ENCODE measurements around the gene ASB13. TPM values are rescaled to one million over a fixed set of nuclear protein-coding genes. Genes with fewer than 3 reads are reported as not detected.

The ASB13 gene
- total RNA-seq: 12.7 and 16.6 TPM in 2 replicates

- no peak for DNase-seq (ENCODE audit: low read depth)
Measured at GRCh38 chr10:5666008-5666840, at the start of gene ASB13. ASB13 (minus strand) TSS chr10:5666595; CDS start chr10:5666551, 44 bp downstream.

DNA sequence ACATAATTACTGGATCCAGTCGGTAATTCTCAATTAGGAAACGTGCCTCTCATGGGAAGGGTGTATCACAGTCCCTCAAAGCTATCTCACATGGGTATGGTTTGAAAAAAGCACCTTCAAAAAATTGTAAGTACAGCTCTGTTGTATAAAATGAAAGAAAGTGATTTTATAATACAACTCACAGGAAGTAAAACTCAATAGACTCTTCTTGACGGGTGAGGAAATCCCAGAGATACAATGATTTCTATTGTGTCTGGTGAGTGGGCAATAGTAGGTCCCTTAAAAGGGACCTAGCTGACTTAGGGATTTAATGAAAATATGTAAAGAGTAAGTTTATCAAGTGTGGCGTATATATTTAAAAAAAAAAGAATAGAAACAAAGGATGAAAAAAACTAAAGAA is 45.2 kb upstream of the ASB13 start:
- no peak for DNase-seq (ENCODE audit: low read depth)

- DNase-seq (ENCODE audit: low read depth): no peak
Measured at GRCh38 chr10:5710859-5711258, 44.5 kb upstream of the ASB13 start.

- DNase-seq (ENCODE audit: low read depth): no peak
Measured at GRCh38 chr10:5709865-5710264, 43.5 kb upstream of the ASB13 start.

DNA sequence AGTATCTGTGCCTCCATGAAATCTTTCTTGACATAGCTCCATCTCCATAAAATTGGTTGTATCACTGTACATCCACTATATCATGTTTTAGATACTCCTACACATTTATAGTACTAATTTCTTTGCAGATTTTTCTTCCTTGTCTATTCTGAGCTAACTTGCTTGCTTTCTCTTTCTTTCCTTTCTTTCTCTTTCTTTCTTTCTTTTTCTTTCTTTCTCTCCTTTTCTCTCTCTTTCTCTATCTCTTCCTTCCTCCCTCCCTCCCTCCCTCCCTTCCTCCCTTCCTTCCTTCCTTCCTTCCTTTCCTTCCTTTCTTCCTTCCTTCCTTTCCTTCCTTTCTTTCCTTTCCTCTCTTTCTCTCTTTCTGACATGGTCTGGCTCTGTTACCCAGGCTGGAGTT is 42.0 kb upstream of the ASB13 start:
- no peak for DNase-seq (ENCODE audit: low read depth)

DNA sequence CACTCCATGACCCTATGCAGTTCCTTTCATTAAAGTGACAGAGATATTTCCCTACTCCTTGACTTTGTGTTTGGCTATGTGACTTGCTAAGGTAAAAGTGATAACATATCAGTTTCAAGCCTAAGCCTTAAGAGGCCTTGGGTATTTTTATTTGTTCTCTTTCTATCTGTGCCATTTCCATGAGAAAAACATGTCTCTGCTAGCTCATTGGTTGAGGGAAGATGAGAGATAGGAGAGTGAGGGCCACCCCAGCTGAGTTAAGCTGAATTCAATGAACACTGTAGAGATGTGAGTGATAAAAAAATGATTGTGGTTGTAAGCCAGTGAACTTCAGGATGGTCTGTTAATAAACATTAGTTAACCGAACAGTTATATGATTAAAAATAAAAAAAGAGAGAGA is 31.7 kb upstream of the ASB13 start:
- no peak for DNase-seq (ENCODE audit: low read depth)

DNA sequence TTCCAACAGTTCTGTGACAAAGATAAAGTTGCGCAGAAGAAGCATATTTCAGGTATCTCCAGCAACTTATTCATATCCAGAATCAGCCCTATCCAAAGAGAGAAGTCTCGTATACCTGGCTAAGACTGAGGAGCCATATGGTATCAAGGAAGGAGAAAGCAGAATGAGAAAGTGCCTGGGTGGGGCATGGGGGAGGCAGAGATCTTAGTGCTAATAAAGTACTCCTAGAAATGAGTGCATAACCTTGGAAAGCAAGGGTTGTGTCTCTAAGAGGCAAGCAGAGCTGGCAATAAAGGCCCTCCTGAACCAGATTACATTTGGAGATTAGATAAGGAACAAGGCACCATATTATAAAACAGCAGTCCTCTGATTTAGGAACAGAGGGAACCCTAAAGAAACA is 30.9 kb upstream of the ASB13 start:
- DNase-seq (ENCODE audit: low read depth): no peak

- no peak for DNase-seq (ENCODE audit: low read depth)
Measured at GRCh38 chr10:5694573-5694972, 28.2 kb upstream of the ASB13 start.

DNA sequence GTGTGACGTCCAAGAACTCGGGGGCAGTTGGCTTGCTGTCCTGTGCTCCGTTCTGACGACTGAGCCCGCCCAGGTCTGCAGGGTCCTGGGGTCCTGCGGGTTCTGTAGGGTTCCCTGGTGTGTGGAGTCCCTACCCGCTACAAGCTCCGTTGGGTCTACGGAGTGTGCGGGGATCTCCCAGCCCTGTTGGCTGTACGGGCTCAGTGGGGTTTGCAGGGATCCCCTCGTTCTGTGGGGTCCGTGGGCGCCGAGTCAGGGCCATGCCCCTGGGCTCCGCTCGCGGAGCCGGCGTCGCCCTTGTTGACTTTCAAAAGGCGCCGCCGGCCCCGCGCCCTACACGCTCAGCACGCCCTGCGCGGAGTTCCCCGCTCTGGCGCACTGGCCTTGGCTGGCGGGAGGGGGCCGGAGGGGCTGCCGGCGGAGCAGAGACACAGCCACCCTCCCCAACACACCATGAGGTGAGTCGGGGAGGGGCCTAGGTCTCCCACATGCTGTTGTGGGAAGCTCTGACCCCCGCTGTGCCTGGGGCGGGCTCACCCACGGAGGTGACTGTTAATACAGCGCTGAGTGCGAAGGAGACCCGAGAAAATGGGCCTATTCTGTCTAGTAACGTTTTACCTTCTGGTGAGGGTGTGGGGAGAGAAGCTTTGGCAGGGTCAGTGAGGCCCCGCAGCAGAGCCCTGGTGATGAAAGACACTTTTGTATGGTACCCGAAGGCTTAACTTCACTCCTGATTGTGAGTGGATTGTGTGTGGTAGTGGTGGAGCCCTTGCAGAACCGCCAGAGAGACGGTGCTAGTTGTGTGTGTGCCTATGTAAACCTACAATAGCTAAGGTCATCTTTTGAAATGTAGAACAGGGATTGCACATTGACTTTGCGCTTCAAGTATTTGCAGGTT is 26.3 kb upstream of the ASB13 start:
- DNase-seq (ENCODE audit: low read depth): peak; percentile 22

- no peak for DNase-seq (ENCODE audit: low read depth)
Measured at GRCh38 chr10:5691786-5692185, 25.4 kb upstream of the ASB13 start.

DNA sequence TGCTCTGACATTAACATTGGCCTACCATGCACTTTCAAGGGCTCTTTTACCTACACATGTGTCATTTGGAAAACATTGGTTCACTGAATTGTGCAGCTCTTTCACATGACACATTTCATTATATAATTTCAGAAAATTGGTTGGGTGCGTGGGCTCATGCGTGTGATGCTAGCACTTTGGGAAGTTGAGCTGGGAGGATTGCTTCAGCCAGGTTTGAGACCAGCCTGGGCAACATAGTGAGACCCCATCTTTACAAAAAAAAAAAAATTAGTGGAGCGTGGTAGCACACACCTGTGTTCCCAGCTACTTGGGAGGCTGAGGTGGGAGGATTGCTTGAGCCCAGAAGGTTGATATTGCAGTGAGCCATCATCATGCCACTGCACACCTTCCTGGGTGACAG is 22.2 kb upstream of the ASB13 start:
- DNase-seq (ENCODE audit: low read depth): no peak

GRCh38 chr10:5685764-5686240 is 19.4 kb upstream of the ASB13 start:
- DNase-seq (ENCODE audit: low read depth): peak; percentile 14

- peak; percentile 64 for DNase-seq (ENCODE audit: low read depth)
Measured at GRCh38 chr10:5684971-5685763, 18.8 kb upstream of the ASB13 start.

- DNase-seq (ENCODE audit: low read depth): peak; percentile 90
Measured at GRCh38 chr10:5684318-5684970, 18.0 kb upstream of the ASB13 start, which contains the start of gene TASOR2. TASOR2 (plus strand) TSS chr10:5684838; CDS start chr10:5720643, 35,805 bp downstream.

- no peak for DNase-seq (ENCODE audit: low read depth)
Measured at GRCh38 chr10:5683065-5683464, 16.7 kb upstream of the ASB13 start.

- DNase-seq (ENCODE audit: low read depth): no peak
Measured at GRCh38 chr10:5681930-5682329, 15.5 kb upstream of the ASB13 start.

DNA sequence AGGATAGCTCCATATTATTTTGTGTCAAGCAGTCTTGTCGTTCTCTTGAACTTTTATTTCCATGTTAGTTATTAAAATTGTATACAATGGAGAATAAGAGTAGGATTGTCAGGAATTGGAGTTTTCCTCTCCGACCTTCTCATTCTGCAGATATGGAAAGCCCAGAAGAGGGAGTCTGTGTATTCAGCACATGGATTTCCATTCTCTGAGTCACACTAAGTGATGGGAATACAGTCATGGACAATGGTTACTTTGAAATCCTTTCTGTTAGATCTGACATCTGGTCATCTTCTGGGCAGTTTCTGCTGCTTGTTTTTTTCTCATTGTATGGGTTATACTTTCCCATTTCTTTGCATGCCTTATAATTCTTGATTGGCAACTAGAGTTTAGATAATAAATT is 13.2 kb upstream of the ASB13 start:
- peak; percentile 41 for DNase-seq (ENCODE audit: low read depth)

GRCh38 chr10:5679037-5679435 is 12.6 kb upstream of the ASB13 start:
- no peak for DNase-seq (ENCODE audit: low read depth)

DNA sequence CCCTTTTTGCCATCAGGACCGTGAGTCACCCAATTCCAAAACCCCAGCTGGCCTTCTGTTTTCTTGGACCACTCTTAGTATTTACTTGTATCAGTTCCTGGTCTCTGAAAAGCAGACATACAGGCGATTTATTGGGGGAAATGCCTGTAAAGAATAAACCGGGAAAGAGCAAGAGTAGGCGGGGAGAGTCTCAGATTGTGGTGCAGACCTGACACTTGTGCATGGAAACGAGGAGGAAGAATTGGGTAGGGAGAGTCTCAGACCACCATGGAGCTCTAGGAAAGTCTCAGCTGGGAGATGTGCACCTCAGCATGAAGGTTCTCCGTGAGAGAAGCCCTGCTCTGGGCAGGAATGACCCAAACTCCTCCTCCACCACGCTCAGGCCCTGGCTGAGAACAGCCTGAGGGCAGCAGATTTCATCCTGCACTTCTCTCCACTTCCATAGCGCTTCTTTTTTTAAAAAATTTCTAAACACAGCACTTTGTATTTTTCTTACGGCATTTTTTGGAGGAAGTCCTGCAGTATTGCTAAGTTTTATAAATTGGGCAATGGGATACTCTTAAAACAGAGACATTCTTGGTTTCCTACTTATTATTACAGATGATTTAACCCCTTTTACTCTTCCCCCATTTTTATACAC is 12.1 kb upstream of the ASB13 start:
- DNase-seq (ENCODE audit: low read depth): no peak

- no peak for DNase-seq (ENCODE audit: low read depth)
Measured at GRCh38 chr10:5670662-5671375, 4.4 kb upstream of the ASB13 start.
